Hepatocyte (in vitro differentiated cells): ENCODE measurements around the gene SIN3A. TPM values are rescaled to one million over a fixed set of nuclear protein-coding genes. Genes with fewer than 3 reads are reported as not detected.
"Not testable (repeated sequence)": the region's sequence is repeated elsewhere in the genome, so short reads cannot be mapped to it uniquely, and the experiment has no call there.

Experiments used
- DNase-seq: peaks from one replicate; pipeline ENCODE4 v3.0.0-alpha.2; 2016; ENCODE audit warnings: low spot score
- H2AFZ ChIP-seq: fragments of 200-600 bp; sonication (generic); 2 replicates; pipeline ENCODE4 v1.6.0; 2016; ENCODE audit warnings: antibody characterized with exemption, mild to moderate bottlenecking
- H3K27ac ChIP-seq: fragments of 200-600 bp; sonication (generic); 2 replicates; pipeline ENCODE4 v1.5.1; 2016; ENCODE audit warnings: mild to moderate bottlenecking
- H3K27me3 ChIP-seq: fragments of 200-600 bp; sonication (generic); 2 replicates; pipeline ENCODE4 v1.6.1; 2016
- H3K36me3 ChIP-seq: fragments of 200-600 bp; sonication (generic); replicated peaks from 2 replicates; pipeline ENCODE4 v1.5.1; 2016; ENCODE audit warnings: low read depth; ENCODE audit not compliant: insufficient read depth
- H3K4me1 ChIP-seq: fragments of 200-600 bp; sonication (generic); 2 replicates; pipeline ENCODE4 v1.5.1; 2016; ENCODE audit warnings: mild to moderate bottlenecking, moderate library complexity; ENCODE audit not compliant: insufficient read depth
- H3K4me2 ChIP-seq: fragments of 200-600 bp; sonication (generic); 2 replicates; pipeline ENCODE4 v1.6.0; 2016
- H3K4me3 ChIP-seq: fragments of 200-600 bp; sonication (generic); 2 replicates; pipeline ENCODE4 v1.5.1; 2016; ENCODE audit warnings: mild to moderate bottlenecking
- H3K79me2 ChIP-seq: fragments of 200-600 bp; sonication (generic); 2 replicates; pipeline ENCODE4 v1.6.0; 2017; ENCODE audit warnings: mild to moderate bottlenecking
- H3K9me2 ChIP-seq: fragments of 200-600 bp; sonication (generic); replicated peaks from 2 replicates; pipeline ENCODE4 v1.6.0; 2017; ENCODE audit warnings: mild to moderate bottlenecking; ENCODE audit not compliant: insufficient read depth
- H3K9me3 ChIP-seq: fragments of 200-600 bp; sonication (generic); 2 replicates; pipeline ENCODE4 v1.5.1; 2016; ENCODE audit warnings: low read depth, mild to moderate bottlenecking
- H4K20me1 ChIP-seq: fragments of 200-600 bp; sonication (generic); 2 replicates; pipeline ENCODE4 v1.6.0; 2016; ENCODE audit warnings: mild to moderate bottlenecking; ENCODE audit not compliant: insufficient read depth, poor library complexity, severe bottlenecking
- CTCF ChIP-seq: fragments of 200-600 bp; sonication (generic); IDR thresholded peaks from 2 replicates; pipeline ENCODE4 v1.5.1; 2016; ENCODE audit warnings: antibody characterized with exemption, mild to moderate bottlenecking; ENCODE audit not compliant: poor library complexity
- EZH2 ChIP-seq: fragments of 200-600 bp; sonication (generic); IDR thresholded peaks from 2 replicates; pipeline ENCODE4 v1.6.1; 2016; ENCODE audit warnings: antibody characterized with exemption, mild to moderate bottlenecking, borderline replicate concordance
- EZH2phosphoT487 ChIP-seq: fragments of 200-600 bp; sonication (generic); IDR thresholded peaks from one replicate; pipeline ENCODE4 v1.6.1; 2018; ENCODE audit warnings: antibody characterized with exemption, mild to moderate bottlenecking, low read depth, moderate library complexity; ENCODE audit not compliant: unreplicated experiment, severe bottlenecking
- WGBS: methylation state at CpG from one replicate; pipeline ENCODE4 v1.1.6; 2016; ENCODE audit warnings: low lambda C conversion rate; ENCODE audit errors: missing lambda C conversion rate; 5-methylcytosine and 5-hydroxymethylcytosine counted together
- polyA plus RNA-seq: library from polyadenylated mRNA; unstranded; fragments of >200 nt; fragmentation: Nextera tagmentation; extraction: Ambion mirVana; gene quantifications from 2 replicates; pipeline ENCODE4 v1.2.1, GENCODE V29; 2016
- total RNA-seq: library from RNA; depleted of rRNA; stranded (reverse); fragments of >200 nt; gene quantifications from 2 replicates; pipeline ENCODE4 v1.2.3, GENCODE V29; 2014

Gene SIN3A
- total and polyA plus RNA-seq, 2 experiments from 2014 or later: 16.5 to 28.8 TPM

DNA sequence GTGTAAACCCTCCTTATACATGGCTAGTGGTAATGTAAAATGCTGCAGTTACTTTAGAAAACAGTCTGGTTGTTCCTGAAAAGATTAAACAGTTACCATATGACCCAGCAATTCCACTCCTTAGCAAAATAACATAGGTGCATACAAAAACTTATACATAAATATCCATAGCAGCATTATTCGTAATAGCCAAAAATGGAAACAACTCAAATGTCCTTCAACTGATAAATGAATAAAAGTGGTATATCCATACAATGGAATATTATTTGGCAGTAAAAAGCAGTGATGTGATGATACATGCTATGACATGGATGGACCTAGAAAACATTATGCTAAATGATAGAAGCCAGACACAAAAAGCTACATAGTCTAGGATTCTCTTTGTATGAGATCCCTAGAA is 31.6 kb upstream of the SIN3A start:
- Histone ChIP-seq H3K4me3 (no peak overlapping the region), H2AFZ (no peak overlapping the region), H3K27ac (no peak overlapping the region), H3K36me3 (no peaks in the 10 kb centered on the region), H3K4me2 (no peak overlapping the region), H3K27me3 (no peaks in the 10 kb centered on the region), H3K9me2 (no peaks in the 10 kb centered on the region), H3K4me1 (no peaks in the 10 kb centered on the region), H3K79me2 (no peaks in the 10 kb centered on the region), H4K20me1 (no peaks in the 10 kb centered on the region), H3K9me3 (no peaks in the 10 kb centered on the region)
- DNase-seq: no peak
- TF ChIP-seq EZH2 (no peak), CTCF (no peak), EZH2phosphoT487 (no peak)
- WGBS: 100% methylated on average over 1 of the region's 1 CpG

- H3K4me2 ChIP-seq, DNase-seq, H3K27ac ChIP-seq, H3K27me3 ChIP-seq, H3K9me2 ChIP-seq, H3K36me3 ChIP-seq, H3K4me3 ChIP-seq, H2AFZ ChIP-seq, H3K4me1 ChIP-seq, H4K20me1 ChIP-seq, H3K9me3 ChIP-seq, H3K79me2 ChIP-seq: not testable (repeated sequence)
- WGBS: over 99% methylated on average over 34 of the region's 54 CpGs
These were observed 29.0 kb upstream of the SIN3A start for GRCh38 chr15:75480463-75480862.

- Histone ChIP-seq H3K27ac (no peak overlapping the region), H3K27me3 (no peaks in the 10 kb centered on the region), H3K4me2 (no peak overlapping the region), H3K79me2 (no peaks in the 10 kb centered on the region), H3K9me3 (no peaks in the 10 kb centered on the region), H3K9me2 (no peaks in the 10 kb centered on the region), H3K36me3 (no peaks in the 10 kb centered on the region), H3K4me3 (no peak overlapping the region), H2AFZ (no peak overlapping the region), H3K4me1 (no peaks in the 10 kb centered on the region), H4K20me1 (no peaks in the 10 kb centered on the region)
- no peak for TF ChIP-seq EZH2
- TF ChIP-seq CTCF: no peak
- no peak for TF ChIP-seq EZH2phosphoT487
- 96% methylated on average over 2 of the region's 2 CpGs for WGBS
- no peak for DNase-seq
These were observed 28.2 kb upstream of the SIN3A start for GRCh38 chr15:75479670-75480069.

DNA sequence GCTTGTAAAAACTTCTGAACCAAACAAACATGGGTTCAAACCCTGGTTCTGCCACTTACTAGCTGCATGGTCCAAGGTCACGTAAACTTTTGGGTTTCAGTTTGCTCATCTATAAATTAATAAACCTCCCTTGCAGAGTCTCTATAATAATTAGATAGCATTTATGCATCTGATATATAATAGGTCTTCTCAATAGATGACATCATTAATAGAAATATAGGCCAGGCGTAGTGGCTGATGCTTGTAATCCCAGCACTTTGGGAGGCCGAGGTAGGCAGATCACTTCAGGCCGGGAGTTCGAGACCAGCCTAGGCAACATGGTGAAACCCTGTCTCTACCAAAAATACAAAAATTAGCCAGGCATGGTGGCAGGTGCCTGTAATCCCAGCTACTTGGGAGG is 25.6 kb upstream of the SIN3A start:
- not testable (repeated sequence) for H3K9me3 ChIP-seq, H3K4me2 ChIP-seq, H3K9me2 ChIP-seq, H3K79me2 ChIP-seq, H3K4me3 ChIP-seq, H3K36me3 ChIP-seq, H3K27ac ChIP-seq, H2AFZ ChIP-seq, H3K27me3 ChIP-seq, DNase-seq, H3K4me1 ChIP-seq, H4K20me1 ChIP-seq
- WGBS: 93% methylated on average over 5 of the region's 5 CpGs
